HFFc6 (cell line): ENCODE results near the gene LAG3. TPM values are rescaled to one million over a fixed set of nuclear protein-coding genes. Genes with fewer than 3 reads are reported as not detected.
A peak's percentile ranks its signal among the peaks of the same experiment; 100 is the strongest.

Source experiments
- DNase-seq: peaks from one replicate; pipeline ENCODE4 v3.0.0-alpha.2; 2018
- H3K27ac Mint-ChIP-seq: 2 replicates; pipeline ENCODE4 v1.8.0; 2020; ENCODE audit warnings: mild to moderate bottlenecking, mixed read lengths
- H3K27me3 Mint-ChIP-seq: 2 replicates; pipeline ENCODE4 v1.8.0; 2021; ENCODE audit warnings: mild to moderate bottlenecking, moderate library complexity, mixed read lengths; ENCODE audit not compliant: insufficient read depth
- H3K36me3 Mint-ChIP-seq: 2 replicates; pipeline ENCODE4 v1.8.0; 2021; ENCODE audit warnings: low read depth, mixed read lengths
- H3K4me1 Mint-ChIP-seq: 2 replicates; pipeline ENCODE4 v1.8.0; 2020; ENCODE audit warnings: low read depth, mixed read lengths
- H3K4me3 Mint-ChIP-seq: 2 replicates; pipeline ENCODE4 v1.8.0; 2020; ENCODE audit warnings: mild to moderate bottlenecking, moderate library complexity, mixed read lengths
- H3K9me3 Mint-ChIP-seq: 2 replicates; pipeline ENCODE4 v1.8.0; 2020; ENCODE audit warnings: mild to moderate bottlenecking, mixed read lengths
- total RNA-seq, 6 experiments: library from RNA; stranded (reverse); fragmentation: NEBNext Ultra II Directional; extraction: Animal tissue kit (Norgen Biotek cat#: 25700); gene quantifications; 2 replicates in 1 of 6; 3 replicates in 5 of 6; pipeline ENCODE4 v1.2.3, GENCODE V29; 2021
- TF ChIP-seq, protein P1 (sequence below): fragments of 200-600 bp; sonication (generic); IDR thresholded peaks from 2 replicates; pipeline ENCODE4 v1.5.0; 2021; ENCODE audit warnings: antibody characterized with exemption, mild to moderate bottlenecking

Gene LAG3
- total RNA-seq, 6 experiments from 2014 or later, result 0.15 to 0.64 (median 0.50) TPM

- Mint-ChIP-seq H3K4me3 (no peak overlapping the region), H3K4me1 (peaks cover 11% of the 10 kb centered on the region), H3K36me3 (peaks cover 4% of the 10 kb centered on the region), H3K9me3 (no peaks in the 10 kb centered on the region), H3K27me3 (peaks cover 4% of the 10 kb centered on the region), H3K27ac (no peak overlapping the region)
- DNase-seq, result no peak
- TF ChIP-seq, protein P1, sequence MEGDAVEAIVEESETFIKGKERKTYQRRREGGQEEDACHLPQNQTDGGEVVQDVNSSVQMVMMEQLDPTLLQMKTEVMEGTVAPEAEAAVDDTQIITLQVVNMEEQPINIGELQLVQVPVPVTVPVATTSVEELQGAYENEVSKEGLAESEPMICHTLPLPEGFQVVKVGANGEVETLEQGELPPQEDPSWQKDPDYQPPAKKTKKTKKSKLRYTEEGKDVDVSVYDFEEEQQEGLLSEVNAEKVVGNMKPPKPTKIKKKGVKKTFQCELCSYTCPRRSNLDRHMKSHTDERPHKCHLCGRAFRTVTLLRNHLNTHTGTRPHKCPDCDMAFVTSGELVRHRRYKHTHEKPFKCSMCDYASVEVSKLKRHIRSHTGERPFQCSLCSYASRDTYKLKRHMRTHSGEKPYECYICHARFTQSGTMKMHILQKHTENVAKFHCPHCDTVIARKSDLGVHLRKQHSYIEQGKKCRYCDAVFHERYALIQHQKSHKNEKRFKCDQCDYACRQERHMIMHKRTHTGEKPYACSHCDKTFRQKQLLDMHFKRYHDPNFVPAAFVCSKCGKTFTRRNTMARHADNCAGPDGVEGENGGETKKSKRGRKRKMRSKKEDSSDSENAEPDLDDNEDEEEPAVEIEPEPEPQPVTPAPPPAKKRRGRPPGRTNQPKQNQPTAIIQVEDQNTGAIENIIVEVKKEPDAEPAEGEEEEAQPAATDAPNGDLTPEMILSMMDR, result no peak
Observed at GRCh38 chr12:6757028-6757690, 15.2 kb upstream of the LAG3 start.

- TF ChIP-seq, protein P1, result no peak
- Mint-ChIP-seq H3K4me3 (no peak overlapping the region), H3K4me1 (peaks cover 22% of the 10 kb centered on the region), H3K27me3 (peaks cover 1% of the 10 kb centered on the region), H3K36me3 (no peaks in the 10 kb centered on the region), H3K9me3 (no peaks in the 10 kb centered on the region), H3K27ac (no peak overlapping the region)
- no peak for DNase-seq
Observed at GRCh38 chr12:6758506-6759095, 13.7 kb upstream of the LAG3 start.

GRCh38 chr12:6759741-6760140 is 12.6 kb upstream of the LAG3 start:
- Mint-ChIP-seq H3K4me1 (peaks cover 27% of the 10 kb centered on the region), H3K4me3 (no peak overlapping the region), H3K36me3 (no peaks in the 10 kb centered on the region), H3K27ac (no peak overlapping the region), H3K9me3 (no peaks in the 10 kb centered on the region), H3K27me3 (peaks cover 1% of the 10 kb centered on the region)
- TF ChIP-seq, protein P1, result no peak
- no peak for DNase-seq

GRCh38 chr12:6763380-6763779 is 8.9 kb upstream of the LAG3 start:
- no peaks in the 10 kb centered on the region for H3K9me3 Mint-ChIP-seq
- peaks cover 48% of the 10 kb centered on the region for H3K4me1 Mint-ChIP-seq
- DNase-seq, result no peak
- H3K4me3 Mint-ChIP-seq, result peak overlapping the region; percentile 77
- peaks cover 5% of the 10 kb centered on the region for H3K36me3 Mint-ChIP-seq
- H3K27me3 Mint-ChIP-seq, result peaks cover 3% of the 10 kb centered on the region; the same call in 1 of the 2 replicates
- TF ChIP-seq, protein P1, result no peak
- H3K27ac Mint-ChIP-seq, result peak overlapping the region; percentile 90

DNA sequence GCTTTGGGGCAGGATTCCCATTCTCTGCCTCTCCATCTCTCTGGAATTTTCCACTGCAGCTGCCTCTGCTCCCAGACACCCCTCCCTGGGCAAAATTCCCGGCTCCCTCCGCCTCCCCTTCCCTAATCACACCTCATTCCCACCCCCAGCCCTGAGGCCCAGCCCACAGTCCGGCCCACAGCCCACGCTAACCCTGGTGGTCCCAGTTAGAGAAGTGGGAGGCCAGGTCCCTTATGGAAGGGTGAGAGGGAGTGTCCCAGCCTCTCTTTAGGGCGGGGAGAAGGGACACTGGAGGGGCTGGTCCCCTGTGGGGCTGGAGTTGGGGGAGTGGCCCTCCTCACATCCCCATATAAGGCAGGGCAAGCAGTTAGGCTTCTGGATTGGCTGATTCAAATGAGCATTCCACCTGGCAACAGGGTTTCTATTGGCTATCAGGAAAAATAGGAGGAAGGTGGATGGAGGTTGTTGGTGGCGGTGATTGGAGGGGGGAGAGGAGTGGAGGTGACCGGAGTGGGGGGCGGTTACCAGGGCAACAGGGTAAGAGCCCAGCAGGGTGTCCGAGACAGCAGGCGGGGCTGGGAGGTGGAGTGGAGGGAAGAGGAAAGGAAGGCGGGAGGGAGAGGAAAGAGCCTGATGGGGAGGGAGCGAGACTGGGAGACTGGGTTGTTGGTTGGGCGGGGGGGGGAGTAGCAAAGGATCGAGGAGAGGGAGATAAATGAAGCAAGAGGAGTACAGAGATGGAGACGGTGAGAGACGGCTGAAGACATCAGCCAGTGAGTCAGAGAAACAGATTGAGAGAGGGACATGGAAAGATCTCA is 8.1 kb upstream of the LAG3 start:
- peaks cover 57% of the 10 kb centered on the region for H3K4me1 Mint-ChIP-seq
- peak overlapping the region; percentile 77 for H3K4me3 Mint-ChIP-seq
- H3K36me3 Mint-ChIP-seq, result peaks cover 5% of the 10 kb centered on the region
- H3K9me3 Mint-ChIP-seq, result no peaks in the 10 kb centered on the region
- TF ChIP-seq, protein P1, result no peak
- DNase-seq, result peak; percentile 99
- peak overlapping the region; percentile 90 for H3K27ac Mint-ChIP-seq
- H3K27me3 Mint-ChIP-seq, result peaks cover 4% of the 10 kb centered on the region; the same call in 1 of the 2 replicates
